Measurements from ENCODE around the gene CNOT4. TPM values are rescaled to one million over a fixed set of nuclear protein-coding genes. Genes with fewer than 3 reads are reported as not detected.
"Not testable (repeated sequence)": the region's sequence is repeated elsewhere in the genome, so short reads cannot be mapped to it uniquely, and the experiment has no call there.

CNOT4 gene
- total RNA-seq, 1 donor from 2014 or later: 25.8 TPM

GRCh38 chr7:135352285-135352684 is 157.6 kb downstream of the CNOT4 start:
- ATAC-seq (no peak), DNase-seq (no peak)
- H3K9me3 ChIP-seq: no peaks in the 10 kb centered on the region
- intact Hi-C loops (cut with DNase I): no loop called here
- H3K36me3 ChIP-seq: no peaks in the 10 kb centered on the region
- TF ChIP-seq, protein P1, sequence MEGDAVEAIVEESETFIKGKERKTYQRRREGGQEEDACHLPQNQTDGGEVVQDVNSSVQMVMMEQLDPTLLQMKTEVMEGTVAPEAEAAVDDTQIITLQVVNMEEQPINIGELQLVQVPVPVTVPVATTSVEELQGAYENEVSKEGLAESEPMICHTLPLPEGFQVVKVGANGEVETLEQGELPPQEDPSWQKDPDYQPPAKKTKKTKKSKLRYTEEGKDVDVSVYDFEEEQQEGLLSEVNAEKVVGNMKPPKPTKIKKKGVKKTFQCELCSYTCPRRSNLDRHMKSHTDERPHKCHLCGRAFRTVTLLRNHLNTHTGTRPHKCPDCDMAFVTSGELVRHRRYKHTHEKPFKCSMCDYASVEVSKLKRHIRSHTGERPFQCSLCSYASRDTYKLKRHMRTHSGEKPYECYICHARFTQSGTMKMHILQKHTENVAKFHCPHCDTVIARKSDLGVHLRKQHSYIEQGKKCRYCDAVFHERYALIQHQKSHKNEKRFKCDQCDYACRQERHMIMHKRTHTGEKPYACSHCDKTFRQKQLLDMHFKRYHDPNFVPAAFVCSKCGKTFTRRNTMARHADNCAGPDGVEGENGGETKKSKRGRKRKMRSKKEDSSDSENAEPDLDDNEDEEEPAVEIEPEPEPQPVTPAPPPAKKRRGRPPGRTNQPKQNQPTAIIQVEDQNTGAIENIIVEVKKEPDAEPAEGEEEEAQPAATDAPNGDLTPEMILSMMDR (IDR thresholded peaks at IDR 0.05): no peak
- H3K4me1 ChIP-seq: no peaks in the 10 kb centered on the region
- no peak overlapping the region for H3K4me3 ChIP-seq
- H3K27ac ChIP-seq: no peak overlapping the region
- H3K27me3 ChIP-seq: no peaks in the 10 kb centered on the region

- DNase-seq; H3K27me3 ChIP-seq; H3K27ac ChIP-seq; ATAC-seq; intact Hi-C loops (cut with DNase I); H3K4me3 ChIP-seq; H3K4me1 ChIP-seq; H3K9me3 ChIP-seq; H3K36me3 ChIP-seq: not testable (repeated sequence)
Measured at GRCh38 chr7:135351070-135351469, 158.8 kb downstream of the CNOT4 start.

DNA sequence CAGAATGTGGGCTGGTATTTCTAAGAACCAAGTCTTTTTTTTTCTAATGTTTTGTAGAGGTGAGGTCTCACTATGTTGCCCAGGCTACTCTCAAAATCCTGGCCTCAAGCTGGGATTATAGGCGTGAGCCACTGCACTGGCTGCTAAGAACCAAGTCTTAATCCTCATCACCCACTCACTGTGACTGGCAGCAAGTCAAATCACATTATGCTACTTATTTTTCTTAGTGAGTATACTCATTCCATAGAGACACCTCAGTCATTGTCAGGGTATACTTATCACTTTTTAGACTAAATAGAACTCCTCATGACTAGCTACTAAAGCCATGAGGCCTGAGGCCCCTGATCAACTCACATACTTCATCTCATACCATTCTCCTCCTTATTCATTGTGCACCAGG is 160.2 kb downstream of the CNOT4 start:
- intact Hi-C loops (cut with DNase I): no loop called here
- Histone ChIP-seq H3K9me3 (no peaks in the 10 kb centered on the region), H3K4me1 (no peaks in the 10 kb centered on the region), H3K4me3 (no peak overlapping the region), H3K36me3 (no peaks in the 10 kb centered on the region), H3K27me3 (no peaks in the 10 kb centered on the region), H3K27ac (no peak overlapping the region)
- TF ChIP-seq, protein P1 (IDR thresholded peaks at IDR 0.05): no peak
- ATAC-seq (no peak), DNase-seq (no peak)

GRCh38 chr7:135348493-135348892 is 161.4 kb downstream of the CNOT4 start:
- intact Hi-C loops (cut with DNase I): no loop called here
- Histone ChIP-seq H3K27ac (no peak overlapping the region), H3K4me1 (no peaks in the 10 kb centered on the region), H3K9me3 (no peaks in the 10 kb centered on the region), H3K4me3 (no peak overlapping the region), H3K27me3 (no peaks in the 10 kb centered on the region), H3K36me3 (no peaks in the 10 kb centered on the region)
- DNase-seq: no peak
- ATAC-seq: no peak
- TF ChIP-seq, protein P1 (IDR thresholded peaks at IDR 0.05): no peak

GRCh38 chr7:135343361-135343760 is 166.5 kb downstream of the CNOT4 start:
- TF ChIP-seq, protein P1 (IDR thresholded peaks at IDR 0.05): no peak
- Histone ChIP-seq H3K4me1 (no peaks in the 10 kb centered on the region), H3K9me3 (no peaks in the 10 kb centered on the region), H3K27ac (no peak overlapping the region), H3K4me3 (no peak overlapping the region), H3K36me3 (no peaks in the 10 kb centered on the region), H3K27me3 (no peaks in the 10 kb centered on the region)
- DNase-seq: no peak
- intact Hi-C loops (cut with DNase I): no loop called here
- ATAC-seq: no peak

- Histone ChIP-seq H3K4me3 (no peak overlapping the region), H3K36me3 (no peaks in the 10 kb centered on the region), H3K27me3 (no peaks in the 10 kb centered on the region), H3K4me1 (no peaks in the 10 kb centered on the region), H3K27ac (no peak overlapping the region), H3K9me3 (no peaks in the 10 kb centered on the region)
- intact Hi-C loops (cut with DNase I): no loop called here
- ATAC-seq (no peak), DNase-seq (no peak)
- TF ChIP-seq, protein P1 (IDR thresholded peaks at IDR 0.05): no peak
Measured at GRCh38 chr7:135342887-135343286, 167.0 kb downstream of the CNOT4 start.

Measured in upper lobe of right lung (tissue), 1 donor.